ENCODE data around the gene CACYBP.

CACYBP gene

DNA sequence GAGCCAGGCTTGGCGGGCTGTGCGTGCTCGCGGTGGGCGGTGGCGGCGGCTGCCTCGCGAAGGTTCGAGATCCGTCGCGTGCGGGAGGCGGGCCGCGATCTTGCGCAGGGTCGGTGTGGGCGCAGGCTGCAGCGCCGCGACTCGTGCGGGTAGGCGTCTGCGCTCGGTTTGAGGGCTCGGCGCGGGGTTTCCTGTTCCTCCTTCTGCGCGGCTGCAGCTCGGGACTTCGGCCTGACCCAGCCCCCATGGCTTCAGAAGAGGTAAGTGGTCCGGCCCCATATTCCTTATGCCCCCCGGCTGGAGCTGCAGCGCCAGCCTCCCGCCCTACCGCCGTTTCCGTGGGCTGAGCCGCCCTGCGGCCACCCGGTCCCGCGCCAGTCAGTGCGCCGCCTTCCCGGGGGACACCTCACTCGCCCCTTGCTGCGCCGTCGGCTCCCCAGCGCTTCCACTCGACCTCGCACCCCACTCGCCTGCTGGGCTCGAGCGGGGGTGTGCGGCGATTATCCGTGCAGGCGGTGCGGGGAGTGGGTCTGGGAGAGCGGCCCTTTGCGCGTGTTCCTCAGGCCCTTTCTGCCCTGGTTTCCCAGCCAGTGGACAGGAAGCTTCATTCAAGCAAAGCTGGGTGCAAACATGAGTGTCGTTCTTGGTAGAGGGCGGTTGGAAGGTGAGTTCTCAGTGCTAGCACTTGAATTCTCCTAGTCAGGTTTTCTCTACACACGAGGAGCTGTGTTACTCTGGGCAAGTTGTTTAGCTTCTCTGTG is at the start of gene CACYBP:
Gene CACYBP (plus strand): TSS at position 12 of the 761 bp plus-strand sequence. CDS start 234 bp downstream, at position 246.
- DNase-seq (ENCODE audit: low read depth in 4 of 4, low spot score in 1 of 4): no peak

DNA sequence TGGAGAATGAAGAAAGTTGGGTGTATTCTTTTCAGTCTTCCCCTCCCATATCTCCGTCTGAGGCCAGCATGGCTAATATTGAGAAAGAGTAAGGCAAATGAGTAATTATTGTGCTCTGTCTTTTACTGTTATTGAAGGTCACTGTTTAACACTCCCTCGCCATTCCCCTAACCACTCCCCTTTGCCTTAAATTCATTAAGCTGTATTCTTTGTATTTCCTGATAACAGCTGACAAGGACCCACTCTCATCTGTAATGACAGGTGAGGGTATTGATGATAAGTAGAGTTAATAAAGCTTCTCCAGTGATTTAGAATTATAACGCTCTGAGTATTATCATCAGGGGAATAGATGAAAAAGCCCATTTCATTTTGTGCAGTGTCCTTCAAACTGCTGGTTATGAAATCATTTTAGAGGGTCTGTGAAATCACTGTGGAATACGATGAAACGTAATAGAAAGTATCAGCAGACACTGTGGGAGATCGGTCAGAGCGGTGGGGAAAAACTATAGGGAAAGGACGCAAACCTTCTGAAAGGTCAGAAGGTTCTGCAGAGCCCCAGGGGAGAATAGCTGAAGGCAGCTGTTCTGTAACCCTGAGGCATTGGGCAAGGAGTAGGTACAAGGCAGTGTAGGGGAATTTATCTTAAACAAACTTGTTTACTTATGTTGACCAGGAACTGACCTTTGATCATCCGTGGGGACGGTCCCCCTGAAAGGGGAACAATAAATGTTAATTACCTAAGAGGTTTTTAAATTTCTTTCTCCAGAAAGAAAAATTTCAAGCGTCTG is 46.3 kb upstream of the CACYBP start:
- DNase-seq (ENCODE audit: low read depth in 4 of 4, low spot score in 1 of 4): no peak

DNA sequence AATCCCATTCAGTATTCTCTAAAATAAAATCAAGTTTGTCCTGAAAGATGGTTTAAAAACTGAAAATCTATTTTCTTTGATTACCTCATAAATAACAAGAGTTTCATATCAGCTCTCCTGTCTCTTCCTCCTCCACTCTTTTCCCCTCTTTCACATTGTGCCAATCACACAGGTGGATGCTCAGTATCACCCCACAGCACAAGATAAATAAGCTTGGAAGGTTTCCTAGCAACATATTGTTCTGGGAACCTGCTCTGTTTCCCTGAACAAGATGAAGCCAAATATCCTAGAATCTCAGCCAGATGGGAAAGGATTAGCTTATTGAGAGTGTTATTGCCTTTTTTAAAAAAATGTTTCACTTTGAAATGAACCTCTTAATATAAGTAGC is 45.7 kb upstream of the CACYBP start:
- no peak for DNase-seq (ENCODE audit: low read depth in 4 of 4, low spot score in 1 of 4)

DNA sequence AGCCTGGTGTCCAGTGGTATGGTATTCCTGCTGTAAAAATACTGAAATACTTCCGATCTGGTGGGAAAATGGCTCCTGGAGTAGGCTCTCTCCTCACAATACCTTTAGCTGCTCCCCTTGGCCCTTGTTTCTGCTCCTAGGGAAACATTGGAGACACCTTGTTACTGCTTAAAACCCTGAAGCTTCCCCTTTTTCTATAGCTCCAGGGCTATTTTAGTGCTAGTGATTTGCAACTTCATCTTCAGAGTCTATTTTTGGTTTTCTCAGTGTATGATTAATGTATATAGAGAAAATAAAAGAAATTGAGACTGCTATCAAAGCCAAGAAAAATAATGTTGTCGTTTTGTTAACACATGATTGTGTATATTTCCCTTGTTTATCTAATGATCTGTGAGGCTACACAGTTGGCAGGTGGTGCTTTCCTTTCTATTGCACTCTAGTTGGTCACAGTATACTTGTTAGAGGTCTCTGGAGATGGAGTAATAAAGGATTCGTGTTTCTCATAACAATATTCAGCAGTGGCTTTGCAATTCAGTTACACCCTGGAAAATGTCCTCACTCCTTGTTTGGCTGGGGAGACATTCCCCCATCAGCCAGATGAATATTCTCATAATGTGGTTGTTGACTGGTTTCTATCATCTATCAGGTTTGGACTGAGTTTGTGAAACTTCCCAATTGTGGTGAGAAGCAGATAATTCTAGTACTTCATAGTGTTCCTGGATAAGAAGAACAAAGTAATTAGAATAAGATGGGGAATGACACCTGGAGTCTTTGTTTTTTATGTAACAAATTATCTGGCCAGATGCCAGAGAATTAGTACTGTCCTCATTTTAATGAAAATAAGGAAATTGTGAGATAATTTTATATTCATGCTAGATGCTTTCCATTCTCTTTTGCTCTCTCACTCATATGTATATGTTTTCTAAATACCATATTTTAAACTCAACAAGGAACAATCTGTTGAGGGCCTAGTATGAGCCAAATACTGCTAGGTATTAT is 44.8 kb upstream of the CACYBP start:
- DNase-seq (ENCODE audit: low read depth in 4 of 4, low spot score in 1 of 4): no peak

DNA sequence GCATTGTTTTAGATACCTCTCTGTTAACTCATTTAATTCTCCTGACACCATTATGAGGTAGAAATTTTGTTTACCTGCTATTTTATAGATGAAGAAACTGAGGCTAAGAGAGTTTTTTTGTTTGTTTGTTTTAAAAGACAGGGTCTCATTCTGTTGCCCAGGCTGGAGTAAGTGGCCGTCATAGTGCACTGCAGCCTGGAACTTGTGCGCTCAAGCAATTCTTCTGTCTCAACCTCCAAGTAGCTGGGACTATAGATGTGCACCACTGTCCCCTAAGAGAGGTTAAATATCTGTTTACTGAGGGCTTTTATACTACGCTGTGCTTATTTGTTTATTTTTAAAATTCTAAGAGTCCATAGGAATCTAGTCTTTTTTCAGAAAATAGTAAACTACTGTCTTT is 43.7 kb upstream of the CACYBP start:
- no peak for DNase-seq (ENCODE audit: low read depth in 4 of 4, low spot score in 1 of 4)

- DNase-seq (ENCODE audit: low read depth in 4 of 4, low spot score in 1 of 4): no peak
Observed at GRCh38 chr1:174956976-174957375, 42.8 kb upstream of the CACYBP start.

- no peak for DNase-seq (ENCODE audit: low read depth in 4 of 4, low spot score in 1 of 4)
Observed at GRCh38 chr1:174957829-174958228, 41.9 kb upstream of the CACYBP start.

- no peak for DNase-seq (ENCODE audit: low read depth in 4 of 4, low spot score in 1 of 4)
Observed at GRCh38 chr1:174958396-174958795, 41.4 kb upstream of the CACYBP start.

- DNase-seq (ENCODE audit: low read depth in 4 of 4, low spot score in 1 of 4): no peak
Observed at GRCh38 chr1:174960362-174960761, 39.4 kb upstream of the CACYBP start.

- no peak for DNase-seq (ENCODE audit: low read depth in 4 of 4, low spot score in 1 of 4)
Observed at GRCh38 chr1:174963529-174964125, 36.1 kb upstream of the CACYBP start.

GRCh38 chr1:174964261-174964971 is 35.3 kb upstream of the CACYBP start:
- DNase-seq (ENCODE audit: low read depth in 4 of 4, low spot score in 1 of 4): no peak

- no peak for DNase-seq (ENCODE audit: low read depth in 4 of 4, low spot score in 1 of 4)
Observed at GRCh38 chr1:174964972-174965361, 34.8 kb upstream of the CACYBP start.

DNA sequence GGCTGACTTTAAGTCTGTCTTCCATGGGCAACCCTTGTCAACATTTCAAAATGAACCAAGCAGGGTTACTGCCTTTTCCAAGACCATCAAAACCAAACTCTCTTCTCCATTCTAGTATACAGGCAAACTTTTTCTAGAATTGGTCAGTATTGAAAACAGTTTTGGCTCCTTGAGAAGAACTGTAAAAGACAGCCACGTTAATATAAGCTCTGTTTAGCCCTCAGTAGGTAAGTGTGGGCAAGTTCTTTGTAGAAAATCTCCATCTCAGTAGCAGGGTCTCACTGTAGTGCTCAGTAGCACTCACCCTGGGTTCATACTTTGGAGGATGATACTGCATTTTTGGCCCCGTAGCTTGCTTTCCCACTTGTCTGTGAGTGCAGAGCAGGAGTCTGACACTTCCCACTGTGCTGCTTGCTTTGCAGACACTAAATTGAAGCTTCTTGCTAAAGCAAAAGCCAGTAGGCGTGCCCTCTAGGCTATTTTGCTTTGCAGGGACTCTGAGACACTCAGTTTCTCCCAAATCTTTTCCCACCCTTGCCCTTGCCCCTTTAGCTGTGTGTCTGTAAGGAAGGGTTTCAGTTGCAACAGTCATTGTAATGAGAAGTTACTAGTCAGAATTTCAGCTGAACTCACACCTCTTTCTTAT is 34.3 kb upstream of the CACYBP start:
- no peak for DNase-seq (ENCODE audit: low read depth in 4 of 4, low spot score in 1 of 4)

DNA sequence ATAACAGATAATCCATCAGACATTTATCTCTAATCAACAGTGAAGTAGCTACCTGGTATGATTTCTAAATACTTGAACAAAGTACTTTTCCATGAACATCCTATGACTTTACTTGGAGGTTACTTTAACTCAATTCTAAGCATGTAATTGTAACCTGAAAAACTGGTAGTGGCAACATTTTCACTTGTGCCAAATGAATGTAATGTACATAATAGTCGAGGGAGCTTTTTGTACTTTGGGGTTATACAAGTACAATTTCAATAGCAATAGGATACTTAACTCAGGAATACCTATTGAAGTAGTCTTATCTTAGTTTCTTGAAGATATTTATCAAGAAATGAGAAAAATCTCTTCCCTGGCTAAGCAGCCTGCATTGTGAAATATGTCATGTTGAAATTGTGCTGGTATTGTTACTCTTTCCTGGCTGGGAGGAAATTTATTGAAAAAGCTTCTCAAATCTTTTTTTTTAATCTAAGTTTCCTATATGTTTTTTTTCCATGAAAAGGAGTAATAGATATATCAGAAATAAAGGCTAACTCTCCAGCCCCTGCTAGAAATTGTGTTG is 33.7 kb upstream of the CACYBP start:
- DNase-seq (ENCODE audit: low read depth in 4 of 4, low spot score in 1 of 4): no peak

DNA sequence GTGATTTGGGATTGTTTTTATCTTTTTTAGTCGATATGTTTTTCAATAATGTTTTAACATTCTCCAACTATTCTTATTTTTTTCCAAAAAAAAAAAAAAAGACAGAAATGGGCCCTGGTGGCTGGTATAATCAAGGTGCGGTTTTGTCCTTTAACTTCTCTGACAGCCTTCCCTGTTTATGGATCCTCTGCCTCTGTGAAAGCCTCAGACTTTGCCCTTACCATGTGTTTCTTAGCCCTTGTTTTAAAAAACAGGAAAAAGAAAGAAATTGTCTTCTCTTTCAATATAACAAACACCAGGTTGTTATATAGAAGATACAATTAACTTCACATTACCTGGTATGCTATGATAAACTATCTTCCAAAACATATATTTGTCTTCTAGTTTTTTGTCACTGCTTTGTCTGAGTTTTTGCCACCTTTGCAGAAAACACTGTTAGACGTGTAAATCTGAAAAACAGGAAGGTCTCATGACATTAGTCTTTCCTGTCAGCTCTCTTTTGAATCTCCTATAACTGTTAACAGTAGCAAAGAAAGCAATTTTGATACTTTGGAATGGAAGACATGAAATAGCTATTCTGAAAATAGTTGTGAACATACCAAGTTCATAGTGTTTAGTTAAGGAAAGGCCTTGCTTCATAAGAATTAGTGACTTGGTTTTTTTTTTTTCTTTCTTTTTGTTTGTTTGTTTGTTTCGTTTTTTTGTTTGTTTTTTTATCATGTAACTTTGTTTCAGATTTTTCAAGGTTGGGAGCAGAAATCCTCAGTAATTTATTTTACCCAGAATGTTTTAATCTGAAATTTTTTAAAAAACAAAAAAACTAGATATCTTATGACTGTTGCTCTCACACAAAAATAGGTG is 31.7 kb upstream of the CACYBP start:
- DNase-seq (ENCODE audit: low read depth in 4 of 4, low spot score in 1 of 4): no peak

DNA sequence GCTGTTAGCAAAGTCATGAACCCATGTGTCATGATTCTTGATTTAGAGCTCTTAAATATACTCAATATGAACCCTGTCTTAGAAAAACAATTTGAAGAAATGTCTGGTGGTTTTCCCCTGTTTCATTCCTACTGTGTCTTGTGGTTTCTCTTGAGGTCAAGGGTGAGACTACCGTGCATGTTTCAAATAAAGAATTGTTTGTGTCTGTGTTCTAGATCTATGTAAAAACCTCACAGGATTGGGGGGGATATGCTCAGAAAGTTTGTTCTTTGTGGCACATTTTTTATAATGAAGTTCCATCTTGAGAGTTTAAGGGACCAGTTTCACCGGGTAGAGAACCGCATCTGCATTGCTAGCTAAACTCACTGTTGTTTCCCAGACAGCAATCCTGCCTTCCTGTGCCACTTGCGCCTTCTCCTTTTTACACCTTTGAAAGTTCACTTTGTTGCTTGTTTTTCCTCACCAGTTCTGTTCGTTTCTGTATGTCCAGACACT is 30.9 kb upstream of the CACYBP start:
- no peak for DNase-seq (ENCODE audit: low read depth in 4 of 4, low spot score in 1 of 4)

DNA sequence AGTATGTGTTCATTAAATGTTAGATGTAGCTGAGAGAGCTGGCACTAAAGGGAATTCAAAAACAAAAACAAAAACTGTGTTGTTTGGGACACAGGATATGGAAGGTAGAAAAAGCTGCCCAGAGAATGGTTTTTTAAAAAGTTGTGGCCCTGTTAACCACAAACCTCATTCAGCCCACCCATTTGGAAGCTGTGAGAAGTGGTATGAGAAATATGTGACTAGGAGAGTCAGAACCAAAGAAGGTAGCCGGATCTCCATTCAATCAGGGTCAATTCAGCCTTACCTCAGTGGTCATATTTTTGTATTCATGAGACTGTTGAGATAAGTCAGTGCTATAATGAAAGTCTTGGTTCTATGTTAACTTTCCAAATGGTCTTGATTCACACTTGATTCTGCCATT is 29.8 kb upstream of the CACYBP start:
- no peak for DNase-seq (ENCODE audit: low read depth in 4 of 4, low spot score in 1 of 4)

DNA sequence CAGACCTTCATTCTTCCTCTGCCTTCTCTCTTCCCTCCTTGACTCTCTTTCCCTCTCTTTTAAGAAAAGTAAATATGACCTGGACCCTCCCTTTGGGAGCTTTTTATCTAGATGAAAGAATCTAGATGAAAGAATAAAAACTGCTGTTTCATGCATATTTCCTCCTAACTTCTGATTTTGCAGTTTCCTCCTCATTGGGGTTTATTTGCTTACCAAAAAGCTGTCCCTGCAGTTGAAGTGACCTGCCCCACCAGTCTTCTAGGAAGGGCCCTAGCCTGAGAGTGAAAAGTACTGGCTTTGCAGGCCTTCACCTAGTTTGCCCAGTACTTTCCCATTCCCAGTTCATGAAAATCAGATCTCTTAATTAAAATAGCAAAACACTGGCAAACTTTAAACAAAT is 28.3 kb upstream of the CACYBP start:
- no peak for DNase-seq (ENCODE audit: low read depth in 4 of 4, low spot score in 1 of 4)
